PFSK-1 (cell line): ENCODE measurements around the gene SLC9A1.
A peak's percentile ranks its signal among the peaks of the same experiment; 100 is the strongest.

Source experiments
- FOXP2 ChIP-seq: optimal IDR thresholded peaks from 2 replicates; pipeline ENCODE3; 2011; ENCODE audit warnings: borderline replicate concordance, control low read depth, inconsistent platforms; ENCODE audit not compliant: insufficient read depth; ENCODE audit errors: extremely low read length, extremely low read depth
- POLR2AphosphoS5 ChIP-seq: IDR thresholded peaks from 2 replicates; pipeline ENCODE4 v1.6.1; 2012; ENCODE audit warnings: low read depth, mild to moderate bottlenecking, control low read depth, low read length, moderate library complexity
- REST ChIP-seq, 2 experiments: IDR thresholded peaks; 2 replicates each; pipeline versions ENCODE4 v1.6.1 to v1.8.0; 2011 to 2012; ENCODE audit warnings: low read depth in 2 of 2, low read length in 2 of 2, control low read depth in 1 of 2, inconsistent platforms in 1 of 2, mild to moderate bottlenecking in 1 of 2, moderate library complexity in 1 of 2; ENCODE audit not compliant: insufficient read depth in 1 of 2
- SIN3A ChIP-seq: IDR thresholded peaks from 2 replicates; pipeline ENCODE4 v1.6.1; 2012; ENCODE audit warnings: mild to moderate bottlenecking, low read length, moderate library complexity, borderline replicate concordance; ENCODE audit not compliant: insufficient read depth
- TAF1 ChIP-seq: IDR thresholded peaks from 2 replicates; pipeline ENCODE4 v1.6.1; 2012; ENCODE audit warnings: low read length, control low read depth, borderline replicate concordance; ENCODE audit not compliant: insufficient read depth

Gene SLC9A1

GRCh38 chr1:27144049-27144748 lies 10.7 kb downstream of the SLC9A1 start:
- no peak for TF ChIP-seq FOXP2
- peak in 1 of 2 experiments; percentile 35; a peak in 1 of 4 replicates for TF ChIP-seq REST (IDR thresholded peaks at IDR 0.05; ENCODE audit: insufficient read depth in 1 of 2, low read depth in 2 of 2, low read length in 2 of 2)
- TF ChIP-seq TAF1: no peak

GRCh38 chr1:27143401-27143800 lies 11.5 kb downstream of the SLC9A1 start:
- no peak for TF ChIP-seq SIN3A
- no peak for TF ChIP-seq POLR2AphosphoS5
- no peak for TF ChIP-seq FOXP2
- no peak for TF ChIP-seq REST (IDR thresholded peaks at IDR 0.05; ENCODE audit: insufficient read depth in 1 of 2, low read depth in 2 of 2, low read length in 2 of 2)
- TF ChIP-seq TAF1: no peak

- no peak for TF ChIP-seq TAF1
- TF ChIP-seq FOXP2: no peak
- TF ChIP-seq REST (IDR thresholded peaks at IDR 0.05; ENCODE audit: insufficient read depth in 1 of 2, low read depth in 2 of 2, low read length in 2 of 2): no peak
Observed at GRCh38 chr1:27142464-27142863, 12.5 kb downstream of the SLC9A1 start.

GRCh38 chr1:27141266-27142003 lies 13.5 kb downstream of the SLC9A1 start:
- TF ChIP-seq FOXP2 (no peak), POLR2AphosphoS5 (no peak), SIN3A (no peak), TAF1 (no peak)

GRCh38 chr1:27139980-27140379 lies 14.9 kb downstream of the SLC9A1 start:
- no peak for TF ChIP-seq TAF1
- no peak for TF ChIP-seq FOXP2
- TF ChIP-seq POLR2AphosphoS5: no peak
- TF ChIP-seq REST (IDR thresholded peaks at IDR 0.05; ENCODE audit: insufficient read depth in 1 of 2, low read depth in 2 of 2, low read length in 2 of 2): no peak
- TF ChIP-seq SIN3A: no peak
